Tibial nerve (tissue), 4 donors: Measurements from ENCODE around the gene LRRC43.

Experiments used
- EP300 ChIP-seq, 2 donors: sonication (generic); formaldehyde crosslinking; IDR thresholded peaks; one replicate each; pipeline ENCODE4 v1.6.1; 2017; ENCODE audit warnings: antibody characterized with exemption in 2 of 2, mild to moderate bottlenecking in 1 of 2
- POLR2A ChIP-seq, 2 donors: fragments of 450-650 bp; IDR thresholded peaks; one replicate each; pipeline ENCODE4 v1.6.1; 2017; ENCODE audit warnings: antibody characterized with exemption in 2 of 2, mild to moderate bottlenecking in 2 of 2, moderate library complexity in 2 of 2
- TF ChIP-seq, protein P1 (sequence below), 5 experiments: fragments of 200-600 bp in 3 of 5; fragments of 450-650 bp in 2 of 5; sonication (generic) in 3 of 5; IDR thresholded peaks; one replicate each; pipeline ENCODE4 v1.5.1; 2016 to 2019; ENCODE audit warnings: antibody characterized with exemption in 5 of 5, mild to moderate bottlenecking in 3 of 5, moderate library complexity in 2 of 5

DNA sequence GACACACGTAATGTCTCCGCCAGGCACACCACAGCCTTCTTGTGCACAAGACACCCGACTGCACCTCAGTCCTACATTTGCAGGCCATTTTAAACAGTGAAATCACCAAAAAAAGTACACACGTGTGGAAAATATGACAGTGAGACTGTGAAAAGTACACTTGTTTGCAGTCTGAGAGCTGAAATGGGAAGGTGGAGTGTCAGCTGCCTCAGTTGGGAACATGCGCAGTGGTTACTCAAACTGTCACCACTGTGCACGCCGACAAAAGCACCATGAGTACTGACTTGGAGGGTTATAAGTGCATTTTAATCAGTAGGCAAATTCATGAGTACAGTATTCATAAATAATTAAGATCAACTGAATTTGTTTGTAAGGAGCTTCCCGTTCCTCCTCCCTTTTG, 67.6 kb downstream of the LRRC43 start:
- TF ChIP-seq, protein P1, sequence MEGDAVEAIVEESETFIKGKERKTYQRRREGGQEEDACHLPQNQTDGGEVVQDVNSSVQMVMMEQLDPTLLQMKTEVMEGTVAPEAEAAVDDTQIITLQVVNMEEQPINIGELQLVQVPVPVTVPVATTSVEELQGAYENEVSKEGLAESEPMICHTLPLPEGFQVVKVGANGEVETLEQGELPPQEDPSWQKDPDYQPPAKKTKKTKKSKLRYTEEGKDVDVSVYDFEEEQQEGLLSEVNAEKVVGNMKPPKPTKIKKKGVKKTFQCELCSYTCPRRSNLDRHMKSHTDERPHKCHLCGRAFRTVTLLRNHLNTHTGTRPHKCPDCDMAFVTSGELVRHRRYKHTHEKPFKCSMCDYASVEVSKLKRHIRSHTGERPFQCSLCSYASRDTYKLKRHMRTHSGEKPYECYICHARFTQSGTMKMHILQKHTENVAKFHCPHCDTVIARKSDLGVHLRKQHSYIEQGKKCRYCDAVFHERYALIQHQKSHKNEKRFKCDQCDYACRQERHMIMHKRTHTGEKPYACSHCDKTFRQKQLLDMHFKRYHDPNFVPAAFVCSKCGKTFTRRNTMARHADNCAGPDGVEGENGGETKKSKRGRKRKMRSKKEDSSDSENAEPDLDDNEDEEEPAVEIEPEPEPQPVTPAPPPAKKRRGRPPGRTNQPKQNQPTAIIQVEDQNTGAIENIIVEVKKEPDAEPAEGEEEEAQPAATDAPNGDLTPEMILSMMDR (IDR thresholded peaks at IDR 0.05), result no peak
- TF ChIP-seq POLR2A (IDR thresholded peaks at IDR 0.05), result no peak
- no peak for TF ChIP-seq EP300 (IDR thresholded peaks at IDR 0.05)
